SIG-M5 (cell line): Measurements from ENCODE around the gene CSNK1D.

Source experiments
- DNase-seq: peaks from one replicate; lab custom pipeline; 2025; lab: John Stamatoyannopoulos, UW

The CSNK1D gene

DNA sequence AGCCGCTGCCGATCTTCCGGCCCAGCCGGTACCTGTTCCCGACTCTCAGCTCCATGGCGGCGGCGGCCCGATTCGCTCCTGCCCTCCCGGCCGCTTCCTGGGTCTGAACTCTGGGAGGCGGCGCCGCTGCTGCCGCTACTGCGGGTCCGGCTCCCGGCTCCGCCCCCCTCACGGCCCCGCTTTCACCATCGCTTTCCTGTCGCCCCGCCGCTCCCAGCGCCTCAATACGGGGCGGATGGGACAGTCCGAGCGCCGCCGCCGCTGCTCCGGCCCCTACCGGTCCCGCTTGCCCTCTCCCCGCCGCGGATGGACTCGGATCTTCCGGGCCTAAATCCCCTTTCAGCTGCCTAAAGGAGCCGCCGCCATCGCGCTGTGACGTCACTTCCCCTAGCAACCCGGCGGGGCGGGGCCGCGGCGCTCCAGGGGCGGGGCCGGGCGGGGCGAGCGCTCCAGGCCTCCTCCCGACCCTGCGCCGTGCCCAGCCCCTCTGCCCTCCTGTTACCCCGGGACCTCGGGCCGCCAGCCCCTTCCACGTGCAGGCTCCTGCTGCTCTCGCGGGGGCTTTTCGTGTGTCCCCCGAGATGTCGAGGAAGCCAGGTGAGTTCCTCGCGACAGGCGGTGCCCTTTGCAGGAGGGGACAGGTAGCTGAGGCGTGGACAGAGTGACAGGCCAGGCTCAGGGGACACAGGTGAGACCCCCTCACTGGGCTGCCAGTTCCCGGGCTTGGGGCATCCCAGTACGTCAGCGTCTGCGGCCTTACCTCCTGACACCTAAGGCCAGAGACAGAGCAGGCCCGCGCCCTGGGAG lies at the start of gene CSNK1D:
CSNK1D (minus strand) TSS at position 374 of the 807 bp plus-strand sequence; CDS start at position 55, 319 bp downstream.
- no peak for DNase-seq

DNA sequence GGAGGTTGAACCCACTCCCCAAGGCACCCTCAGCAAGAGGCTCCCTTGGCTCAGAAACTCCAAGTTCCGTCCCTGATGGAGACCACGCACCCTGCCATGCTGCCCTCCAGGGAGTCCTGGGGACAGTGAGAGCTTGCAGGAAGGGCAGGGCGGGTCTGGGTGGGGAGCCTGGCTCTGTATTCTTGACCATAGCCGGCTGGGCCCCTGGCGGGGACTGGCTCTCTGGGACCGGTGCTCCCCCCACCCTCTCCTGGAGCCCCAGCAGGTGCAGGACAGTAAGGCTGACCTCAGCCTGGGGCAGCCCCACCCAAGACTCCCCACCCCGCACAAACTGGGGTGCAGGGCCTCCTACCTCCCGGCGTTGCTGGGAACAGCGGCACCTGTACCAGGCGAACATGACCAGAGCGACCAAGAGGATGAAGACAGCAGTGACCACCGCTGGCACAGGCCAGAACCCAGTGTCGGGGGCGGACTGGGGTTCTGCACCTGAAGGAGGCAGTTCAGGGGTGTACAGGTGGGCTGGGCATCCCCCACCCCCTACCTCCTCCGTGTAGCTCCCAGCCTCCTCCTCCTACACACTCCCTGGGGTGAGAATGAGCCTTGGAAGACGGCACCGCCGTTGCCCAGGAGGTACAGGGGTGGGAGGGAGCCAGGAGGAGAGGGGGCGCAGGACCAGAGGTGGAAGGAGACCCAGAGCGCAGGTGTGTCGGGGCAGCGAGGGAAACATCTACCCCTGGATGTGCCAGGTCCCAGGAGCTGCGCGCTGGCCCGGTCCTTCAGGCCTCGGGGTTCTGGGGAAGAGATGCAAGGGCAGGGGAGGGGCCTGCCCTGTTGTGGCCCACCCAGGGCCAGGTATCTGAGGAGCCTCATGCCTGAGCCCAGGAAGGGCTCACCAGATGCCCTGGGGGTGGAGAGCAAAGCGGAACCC lies 49.3 kb upstream of the CSNK1D start:
- DNase-seq = no peak

DNA sequence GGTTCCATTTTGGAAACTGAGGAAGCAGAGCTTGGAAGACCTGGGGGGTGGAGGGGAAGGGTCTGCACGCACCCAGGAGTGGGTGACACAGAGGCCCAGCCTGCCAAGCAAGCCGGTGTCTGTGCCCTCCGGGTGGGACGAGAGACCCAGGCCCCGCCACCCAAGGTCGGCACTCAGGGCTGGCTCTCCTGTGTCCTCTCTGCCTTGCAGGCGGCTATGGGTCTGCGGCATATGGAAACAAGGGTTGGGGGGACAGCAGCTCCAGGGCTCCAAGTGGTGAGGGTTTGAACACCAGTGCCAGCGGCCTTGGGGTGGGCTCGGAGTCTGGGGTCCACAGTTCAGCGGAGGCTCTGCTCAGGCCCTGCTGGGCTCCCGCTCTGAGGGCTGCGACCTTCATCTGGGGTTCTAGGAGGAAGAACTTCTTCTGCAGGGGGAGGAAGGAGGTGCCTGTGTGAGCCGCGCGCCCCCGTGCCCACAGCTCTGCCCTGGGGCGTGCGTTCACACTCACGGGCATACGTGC lies 48.5 kb upstream of the CSNK1D start:
- DNase-seq = no peak

- DNase-seq = no peak
Measured at GRCh38 chr17:82320956-82321927, 47.7 kb upstream of the CSNK1D start.

DNA sequence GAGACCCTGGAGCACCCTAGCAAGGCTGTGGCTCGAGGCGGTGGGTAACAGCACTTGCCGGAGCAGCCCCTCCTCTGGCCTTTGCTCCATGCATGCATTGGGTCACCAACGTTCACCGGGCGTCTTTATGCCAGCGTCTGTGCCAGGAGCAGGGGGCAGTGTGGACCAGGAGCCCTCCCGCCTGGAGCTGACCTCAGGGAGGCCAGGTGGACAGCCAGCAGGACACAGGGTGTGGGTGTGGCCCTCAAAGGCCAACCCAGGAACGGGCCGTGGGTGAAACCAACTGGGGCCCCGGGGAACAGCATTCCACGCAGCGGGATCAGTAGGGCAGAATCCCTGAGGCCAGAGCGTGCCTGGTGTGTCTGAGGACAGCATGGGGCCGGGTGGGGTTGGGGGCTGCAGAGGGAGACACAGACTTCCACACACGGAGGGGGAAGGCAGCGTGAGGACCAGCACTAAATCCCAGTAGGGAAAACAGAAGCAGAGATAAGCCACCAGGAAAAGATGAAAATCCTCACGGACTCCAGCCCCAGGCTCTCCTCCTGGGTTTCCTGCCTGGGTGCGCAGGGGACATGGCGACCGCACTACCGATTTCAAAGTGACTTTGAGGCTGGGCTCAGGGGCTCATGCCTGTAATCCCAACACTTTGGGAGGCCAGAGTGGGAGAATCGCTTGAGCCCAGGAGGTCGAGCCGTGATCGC lies 46.8 kb upstream of the CSNK1D start:
- DNase-seq = no peak

DNA sequence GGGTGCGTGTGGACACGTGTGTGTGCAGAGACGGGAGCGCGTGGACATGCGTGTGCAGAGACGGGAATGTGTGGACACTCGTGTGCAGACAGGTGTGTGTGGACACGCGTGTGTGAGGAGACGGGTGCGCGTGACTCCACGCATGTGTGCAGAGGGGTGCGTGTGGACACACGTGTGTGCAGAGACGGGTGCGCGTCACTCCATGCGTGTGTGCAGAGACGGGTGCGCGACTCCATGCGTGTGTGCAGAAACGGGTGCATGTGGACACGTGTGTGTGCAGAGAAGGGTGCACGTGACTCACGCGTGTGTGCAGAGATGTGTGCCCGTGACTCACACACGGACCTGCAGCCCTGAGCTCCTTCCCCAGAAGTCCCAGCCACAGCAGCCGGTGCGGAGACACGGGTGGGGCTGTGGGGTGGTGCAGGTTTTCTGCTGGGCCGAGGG lies 46.1 kb upstream of the CSNK1D start:
- no peak for DNase-seq

DNA sequence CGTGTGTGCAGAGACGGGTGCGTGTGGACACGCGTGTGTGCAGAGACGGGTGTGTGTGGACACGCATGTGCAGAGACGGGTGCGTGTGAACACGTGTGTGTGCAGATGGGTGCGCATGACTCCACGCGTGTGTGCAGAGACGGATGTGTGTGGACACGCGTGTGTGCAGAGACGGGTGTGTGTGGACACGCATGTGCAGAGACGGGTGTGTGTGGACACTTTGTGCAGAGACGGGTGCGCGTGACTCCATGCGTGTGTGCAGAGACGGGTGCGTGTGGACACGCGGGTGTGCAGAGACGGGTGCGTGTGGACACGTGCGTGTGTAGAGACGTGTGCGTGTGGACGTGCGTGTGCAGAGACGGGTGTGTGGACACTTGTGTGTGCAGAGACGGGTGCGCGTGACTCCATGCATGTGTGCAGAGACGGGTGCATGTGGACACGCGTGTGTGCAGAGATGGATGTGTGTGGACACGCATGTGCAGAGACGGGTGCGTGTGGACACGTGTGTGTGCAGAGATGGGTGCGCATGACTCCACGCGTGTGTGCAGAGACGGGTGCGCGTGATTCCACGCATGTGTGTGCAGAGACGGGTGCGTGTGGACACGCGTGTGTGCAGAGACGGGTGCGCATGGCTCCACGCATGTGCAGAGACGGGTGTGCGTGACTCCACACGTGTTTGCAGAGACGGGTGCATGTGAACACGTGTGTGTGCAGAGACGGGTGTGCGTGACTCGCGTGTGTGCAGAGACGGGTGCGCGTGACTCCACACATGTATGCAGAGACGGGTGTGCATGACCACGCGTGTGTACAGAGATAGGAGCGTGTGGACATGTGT lies 45.5 kb upstream of the CSNK1D start:
- DNase-seq = no peak

DNA sequence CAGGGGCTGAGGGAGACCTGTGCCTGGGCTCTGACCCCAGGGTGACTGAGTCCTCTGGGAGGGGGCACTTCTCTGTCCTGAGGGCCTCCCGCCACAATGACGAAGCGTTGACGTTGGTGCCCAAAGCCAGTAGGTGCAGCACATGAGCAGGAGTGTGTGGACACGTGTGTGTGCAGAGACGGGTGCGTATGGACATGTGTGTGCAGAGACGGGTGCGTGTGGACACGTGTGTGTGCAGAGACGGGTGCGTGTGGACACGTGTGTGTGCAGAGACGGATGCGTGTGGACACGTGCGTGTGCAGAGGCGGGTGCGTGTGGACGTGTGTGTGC lies 44.6 kb upstream of the CSNK1D start:
- no peak for DNase-seq

GRCh38 chr17:82317394-82318168 lies 44.1 kb upstream of the CSNK1D start, which contains the start of gene CD7:
TSS of gene CD7 (minus strand) at chr17:82317608. CDS start at chr17:82317495, 113 bp downstream.
- DNase-seq = no peak

- no peak for DNase-seq
Measured at GRCh38 chr17:82316651-82317393, 43.3 kb upstream of the CSNK1D start.

DNA sequence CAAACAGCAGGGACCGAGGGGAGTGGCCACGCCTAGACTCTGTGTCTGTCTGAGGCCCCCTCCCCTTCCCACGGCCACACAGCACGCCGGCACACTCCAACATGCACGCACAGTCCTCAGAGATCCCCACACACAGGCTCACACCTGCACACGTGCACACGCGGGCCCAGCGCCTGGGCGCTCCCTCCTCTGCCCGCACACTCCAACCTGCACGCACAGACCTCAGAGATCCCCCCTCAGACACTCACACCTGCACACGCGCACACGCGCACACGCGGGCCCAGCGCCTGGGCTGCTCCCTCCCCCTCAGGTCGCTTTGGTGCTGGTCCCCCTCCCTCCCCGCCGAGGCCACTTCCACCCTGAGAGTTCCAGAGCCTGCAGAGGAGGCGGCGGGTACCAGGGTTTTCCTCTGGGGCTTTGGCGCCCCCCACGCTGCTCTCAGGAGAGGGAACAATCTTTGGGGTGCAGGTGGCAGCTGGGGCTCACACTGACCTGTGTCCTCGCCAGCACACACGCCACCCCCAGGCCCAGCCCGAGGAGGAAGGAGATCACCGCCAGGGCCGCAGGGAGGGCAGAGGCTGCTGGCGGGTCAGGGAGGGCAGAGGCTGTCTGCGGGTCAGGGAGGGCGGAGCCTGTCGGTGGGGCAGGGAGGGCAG lies 42.3 kb upstream of the CSNK1D start:
- no peak for DNase-seq

DNA sequence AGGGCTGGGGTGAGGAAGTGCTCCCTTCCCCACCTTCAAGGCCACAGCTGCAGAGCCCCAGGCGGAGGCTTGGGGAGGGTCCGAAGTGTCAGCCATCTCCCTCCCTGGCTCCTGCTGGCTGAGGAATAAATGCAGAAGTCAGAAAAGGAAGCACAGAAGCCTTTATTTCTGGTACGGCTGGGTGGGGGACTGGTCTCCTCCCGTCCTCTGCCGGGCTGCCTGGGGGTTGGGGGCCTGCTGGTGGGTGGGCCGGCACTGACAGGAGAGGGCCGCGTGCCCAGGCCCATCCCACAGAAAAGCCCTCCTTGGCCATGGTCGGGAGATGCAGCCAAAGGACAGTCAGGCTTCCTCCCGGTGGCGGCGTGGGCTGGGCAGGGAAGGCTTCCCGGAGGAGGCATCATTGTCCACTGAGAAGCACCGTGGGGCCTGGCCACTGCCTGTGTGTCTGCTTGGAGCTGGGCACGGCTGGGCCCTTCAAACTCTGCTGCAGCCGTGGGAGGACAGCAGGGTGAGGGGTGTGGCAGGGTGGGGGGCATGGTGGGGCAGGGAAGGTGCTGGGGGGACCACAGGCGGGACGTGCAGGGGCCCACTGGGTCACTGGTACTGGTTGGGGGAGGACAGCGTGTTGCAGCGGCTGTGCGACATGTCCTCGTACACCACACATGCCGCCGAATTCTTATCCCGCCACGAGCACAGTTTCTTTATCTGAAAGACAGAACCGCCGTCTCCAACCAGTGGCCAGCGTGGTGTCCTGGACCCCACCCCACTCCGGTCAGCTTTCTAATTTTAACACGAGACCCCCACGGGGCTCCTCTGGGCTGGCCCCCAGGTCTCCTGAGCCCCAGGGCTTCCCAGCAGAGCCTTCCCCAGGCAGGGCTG lies 41.5 kb upstream of the CSNK1D start:
- no peak for DNase-seq

GRCh38 chr17:82314012-82314726 lies 40.7 kb upstream of the CSNK1D start:
- DNase-seq = no peak

GRCh38 chr17:82313195-82314011 lies 39.9 kb upstream of the CSNK1D start:
- no peak for DNase-seq

GRCh38 chr17:82311971-82312370 lies 38.5 kb upstream of the CSNK1D start:
- no peak for DNase-seq
